H9 (cell line): Measurements from ENCODE around the gene PDE6H. TPM values are rescaled to one million over a fixed set of nuclear protein-coding genes. Genes with fewer than 3 reads are reported as not detected.

Experiments used
- DNase-seq: peaks from one replicate; pipeline ENCODE4 v3.0.0-alpha.2; 2017
- H2AFZ ChIP-seq: one replicate; pipeline ENCODE4 v1.6.1; 2013; ENCODE audit warnings: mild to moderate bottlenecking, low read length, control low read depth, moderate library complexity
- H2AK5ac ChIP-seq: 2 replicates; pipeline ENCODE4 v1.6.1; 2013; ENCODE audit warnings: low read length, control low read depth, mixed read lengths; ENCODE audit not compliant: insufficient read length
- H2BK120ac ChIP-seq: one replicate; pipeline ENCODE4 v1.6.1; 2013; ENCODE audit warnings: low read depth, mild to moderate bottlenecking, low read length, control low read depth, inconsistent platforms; ENCODE audit not compliant: poor library complexity, severe bottlenecking
- H2BK12ac ChIP-seq: 2 replicates; pipeline ENCODE4 v1.6.1; 2013; ENCODE audit warnings: low read length, control low read depth, mixed read lengths, low read depth; ENCODE audit not compliant: insufficient read length
- H2BK15ac ChIP-seq: 2 replicates; pipeline ENCODE4 v1.6.1; 2013; ENCODE audit warnings: low read depth, low read length, control low read depth
- H2BK20ac ChIP-seq: one replicate; pipeline ENCODE4 v1.6.1; 2013; ENCODE audit warnings: low read depth, mild to moderate bottlenecking, low read length, control low read depth, inconsistent platforms; ENCODE audit not compliant: poor library complexity, severe bottlenecking
- H2BK5ac ChIP-seq: 2 replicates; pipeline ENCODE4 v1.6.1; 2013; ENCODE audit warnings: low read length, control low read depth, mixed read lengths; ENCODE audit not compliant: insufficient read length
- H3K14ac ChIP-seq: 2 replicates; pipeline ENCODE4 v1.6.1; 2013; ENCODE audit warnings: low read length, control low read depth; ENCODE audit not compliant: insufficient read depth
- H3K18ac ChIP-seq: 2 replicates; pipeline ENCODE4 v1.6.1; 2013; ENCODE audit warnings: low read depth, mild to moderate bottlenecking, mixed read lengths, low read length, control low read depth; ENCODE audit not compliant: insufficient read length
- H3K23ac ChIP-seq: 2 replicates; pipeline ENCODE4 v1.6.1; 2013; ENCODE audit warnings: low read length, control low read depth, mixed read lengths, low read depth; ENCODE audit not compliant: insufficient read length
- H3K23me2 ChIP-seq: 2 replicates; pipeline ENCODE4 v1.6.1; 2013; ENCODE audit warnings: low read depth, mild to moderate bottlenecking, mixed read lengths, low read length, control low read depth; ENCODE audit not compliant: insufficient read length, poor library complexity, severe bottlenecking
- H3K27ac ChIP-seq: 2 replicates; pipeline ENCODE4 v1.5.1; 2013; ENCODE audit warnings: low read length, control low read depth, mixed read lengths, low read depth; ENCODE audit not compliant: insufficient read length
- H3K27me3 ChIP-seq: 2 replicates; pipeline ENCODE4 v1.6.1; 2013; ENCODE audit warnings: low read length, control low read depth, inconsistent platforms; ENCODE audit not compliant: insufficient read depth
- H3K4ac ChIP-seq: 2 replicates; pipeline ENCODE4 v1.6.1; 2013; ENCODE audit warnings: low read depth, mild to moderate bottlenecking, control low read depth, inconsistent platforms, low read length, moderate library complexity
- H3K4me1 ChIP-seq: 2 replicates; pipeline ENCODE4 v1.6.1; 2013; ENCODE audit warnings: low read length, control low read depth, inconsistent platforms; ENCODE audit not compliant: insufficient read depth
- H3K4me2 ChIP-seq: 2 replicates; pipeline ENCODE4 v1.6.1; 2013; ENCODE audit warnings: low read length, control low read depth, mixed read lengths; ENCODE audit not compliant: insufficient read length, insufficient read depth
- H3K56ac ChIP-seq: 2 replicates; pipeline ENCODE4 v1.6.1; 2013; ENCODE audit warnings: low read depth, mild to moderate bottlenecking, mixed read lengths, low read length, control low read depth; ENCODE audit not compliant: insufficient read length
- H3K79me1 ChIP-seq: 2 replicates; pipeline ENCODE4 v1.6.1; 2013; ENCODE audit warnings: low read depth, mild to moderate bottlenecking, moderate library complexity, low read length, control low read depth, inconsistent platforms; ENCODE audit not compliant: insufficient read depth, poor library complexity, severe bottlenecking
- H3K79me2 ChIP-seq: 2 replicates; pipeline ENCODE4 v1.6.1; 2013; ENCODE audit warnings: low read length, control low read depth, inconsistent platforms; ENCODE audit not compliant: insufficient read depth
- H3K9ac ChIP-seq: 2 replicates; pipeline ENCODE4 v1.6.1; 2013; ENCODE audit warnings: low read length, control low read depth, mixed read lengths; ENCODE audit not compliant: insufficient read length; ENCODE audit errors: extremely low read depth
- H3K9me3 ChIP-seq: one replicate; pipeline ENCODE4 v1.6.1; 2013; ENCODE audit warnings: low read depth, low read length, inconsistent platforms; ENCODE audit not compliant: control insufficient read depth
- H3T11ph ChIP-seq: one replicate; pipeline ENCODE4 v1.6.1; 2013; ENCODE audit warnings: mild to moderate bottlenecking, low read length, control low read depth, inconsistent platforms
- H4K20me1 ChIP-seq: one replicate; pipeline ENCODE4 v1.6.1; 2013; ENCODE audit not compliant: control insufficient read depth, insufficient read length, insufficient read depth
- H4K5ac ChIP-seq: 2 replicates; pipeline ENCODE4 v1.6.1; 2013; ENCODE audit warnings: low read depth, mild to moderate bottlenecking, mixed read lengths, low read length, control low read depth; ENCODE audit not compliant: insufficient read length
- H4K8ac ChIP-seq: replicated peaks from 2 replicates; pipeline ENCODE4 v1.6.1; 2013; ENCODE audit warnings: low read length, control low read depth, mixed read lengths, low read depth; ENCODE audit not compliant: insufficient read length
- H4K91ac ChIP-seq: 2 replicates; pipeline ENCODE4 v1.6.1; 2013; ENCODE audit warnings: low read depth, mild to moderate bottlenecking, moderate library complexity, mixed read lengths, low read length, control low read depth; ENCODE audit not compliant: insufficient read length
- H3K27ac Mint-ChIP-seq, 3 experiments: 2 replicates in 2 of 3; 3 replicates in 1 of 3; pipeline ENCODE4 v1.8.0; 2020 to 2021; ENCODE audit warnings: mixed read lengths in 3 of 3, mild to moderate bottlenecking in 1 of 3, moderate library complexity in 1 of 3
- H3K27me3 Mint-ChIP-seq: 2 replicates; pipeline ENCODE4 v1.8.0; 2021; ENCODE audit warnings: low read depth, mild to moderate bottlenecking, moderate library complexity, mixed read lengths
- H3K36me3 Mint-ChIP-seq, 3 experiments: 2 replicates in 2 of 3; 3 replicates in 1 of 3; pipeline ENCODE4 v1.8.0; 2020 to 2021; ENCODE audit warnings: low read depth in 3 of 3, mixed read lengths in 3 of 3; ENCODE audit not compliant: insufficient read depth in 1 of 3
- H3K4me1 Mint-ChIP-seq, 2 experiments: 2 replicates each; pipeline ENCODE4 v1.8.0; 2020; ENCODE audit warnings: mixed read lengths in 2 of 2
- H3K4me3 Mint-ChIP-seq, 2 experiments: 2 replicates in 1 of 2; 3 replicates in 1 of 2; pipeline ENCODE4 v1.8.0; 2020 to 2021; ENCODE audit warnings: mild to moderate bottlenecking in 2 of 2, mixed read lengths in 2 of 2, moderate library complexity in 1 of 2
- H3K9me3 Mint-ChIP-seq, 2 experiments: 2 replicates in 1 of 2; 3 replicates in 1 of 2; pipeline ENCODE4 v1.8.0; 2020; ENCODE audit warnings: mild to moderate bottlenecking in 2 of 2, mixed read lengths in 2 of 2, moderate library complexity in 1 of 2
- WGBS: extraction: QIAGEN DNeasy Blood & Tissue Kit; methylation state at CpG from one replicate; pipeline ENCODE4 v1.1.7; 2013; ENCODE audit warnings: missing lambda C conversion rate, low lambda C conversion rate, mixed read lengths; ENCODE audit not compliant: insufficient read length; ENCODE audit errors: extremely low coverage; 5-methylcytosine and 5-hydroxymethylcytosine counted together
- total RNA-seq: library from RNA; stranded (reverse); gene quantifications from 2 replicates; pipeline ENCODE4 v1.2.1, GENCODE V29; 2021
- TF ChIP-seq, protein P1 (sequence below): fragments of 200-600 bp; sonication (generic); conservative IDR thresholded peaks from 3 replicates; pipeline ENCODE4 v1.8.0; 2021; ENCODE audit warnings: antibody characterized with exemption, mild to moderate bottlenecking

The PDE6H gene
- total RNA-seq, 1 experiment from 2014 or later = not detected

DNA sequence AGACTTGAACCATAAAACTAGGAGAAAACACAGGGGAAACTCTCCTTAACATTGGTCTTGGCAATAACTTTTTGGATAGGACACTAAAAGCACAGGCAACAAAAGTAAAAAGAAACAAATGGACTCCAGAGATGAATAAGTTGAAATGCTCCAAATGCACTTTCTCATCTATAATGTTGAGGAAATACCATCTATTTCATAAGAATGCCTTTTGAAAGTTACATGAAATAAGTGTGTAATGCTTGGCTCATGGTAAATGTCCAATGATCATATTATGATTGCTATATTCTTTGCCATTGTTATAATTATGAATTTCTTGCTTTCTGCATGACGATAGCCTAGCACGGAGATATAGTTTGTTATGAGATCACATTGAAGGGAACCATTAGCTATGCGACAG is 19.8 kb downstream of the PDE6H start:
- Histone ChIP-seq H2BK12ac (no peak overlapping the region), H3K56ac (no peak overlapping the region), H4K5ac (no peak overlapping the region), H3K79me2 (no peaks in the 10 kb centered on the region), H2BK120ac (no peak overlapping the region), H3K27me3 (no peaks in the 10 kb centered on the region), H3K23me2 (no peaks in the 10 kb centered on the region), H2AK5ac (no peak overlapping the region), H3K14ac (no peak overlapping the region), H2AFZ (no peak overlapping the region), H3K9ac (no peak overlapping the region), H2BK15ac (no peak overlapping the region), H3K79me1 (no peaks in the 10 kb centered on the region), H4K20me1 (no peaks in the 10 kb centered on the region), H4K91ac (no peak overlapping the region), H3K27ac (no peak overlapping the region), H3K4me2 (no peak overlapping the region), H3K4ac (no peak overlapping the region), H2BK5ac (no peak overlapping the region), H2BK20ac (no peak overlapping the region), H3K4me1 (no peaks in the 10 kb centered on the region), H4K8ac (no peak overlapping the region), H3K23ac (no peak overlapping the region), H3K18ac (no peak overlapping the region), H3K9me3 (no peaks in the 10 kb centered on the region), H3T11ph (no peak overlapping the region)
- no peak overlapping the region for H3K27ac Mint-ChIP-seq
- WGBS = no CpG with 5 or more reads among the region's 3 CpGs
- H3K4me3 Mint-ChIP-seq = no peak overlapping the region
- no peaks in the 10 kb centered on the region for H3K36me3 Mint-ChIP-seq
- TF ChIP-seq, protein P1, sequence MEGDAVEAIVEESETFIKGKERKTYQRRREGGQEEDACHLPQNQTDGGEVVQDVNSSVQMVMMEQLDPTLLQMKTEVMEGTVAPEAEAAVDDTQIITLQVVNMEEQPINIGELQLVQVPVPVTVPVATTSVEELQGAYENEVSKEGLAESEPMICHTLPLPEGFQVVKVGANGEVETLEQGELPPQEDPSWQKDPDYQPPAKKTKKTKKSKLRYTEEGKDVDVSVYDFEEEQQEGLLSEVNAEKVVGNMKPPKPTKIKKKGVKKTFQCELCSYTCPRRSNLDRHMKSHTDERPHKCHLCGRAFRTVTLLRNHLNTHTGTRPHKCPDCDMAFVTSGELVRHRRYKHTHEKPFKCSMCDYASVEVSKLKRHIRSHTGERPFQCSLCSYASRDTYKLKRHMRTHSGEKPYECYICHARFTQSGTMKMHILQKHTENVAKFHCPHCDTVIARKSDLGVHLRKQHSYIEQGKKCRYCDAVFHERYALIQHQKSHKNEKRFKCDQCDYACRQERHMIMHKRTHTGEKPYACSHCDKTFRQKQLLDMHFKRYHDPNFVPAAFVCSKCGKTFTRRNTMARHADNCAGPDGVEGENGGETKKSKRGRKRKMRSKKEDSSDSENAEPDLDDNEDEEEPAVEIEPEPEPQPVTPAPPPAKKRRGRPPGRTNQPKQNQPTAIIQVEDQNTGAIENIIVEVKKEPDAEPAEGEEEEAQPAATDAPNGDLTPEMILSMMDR = no peak
- H3K9me3 Mint-ChIP-seq = peaks cover 7% of the 10 kb centered on the region in 2 experiments; a peak in 4 of 5 replicates
- no peaks in the 10 kb centered on the region for H3K4me1 Mint-ChIP-seq
- no peaks in the 10 kb centered on the region for H3K27me3 Mint-ChIP-seq
- no peak for DNase-seq
